Adrenal gland (tissue), 5 donors: ENCODE data around the gene HEY2.

Source experiments
- CTCF ChIP-seq, 6 experiments: fragments of 450-650 bp in 4 of 6; fragments of 200-600 bp in 2 of 6; sonication (generic) in 1 of 6; IDR thresholded peaks; 1 replicate in 5 of 6; 2 replicates in 1 of 6; pipeline versions ENCODE4 v1.5.1 to v1.8.0; 2016 to 2021; ENCODE audit warnings: antibody characterized with exemption in 6 of 6, mild to moderate bottlenecking in 2 of 6, moderate library complexity in 1 of 6
- POLR2A ChIP-seq, 2 donors: fragments of 450-650 bp; IDR thresholded peaks; one replicate each; pipeline ENCODE4 v1.6.1; 2017; ENCODE audit warnings: antibody characterized with exemption in 2 of 2, mild to moderate bottlenecking in 2 of 2, moderate library complexity in 1 of 2
- donor health status: DM: no; HTN: no; CAD: no.

DNA sequence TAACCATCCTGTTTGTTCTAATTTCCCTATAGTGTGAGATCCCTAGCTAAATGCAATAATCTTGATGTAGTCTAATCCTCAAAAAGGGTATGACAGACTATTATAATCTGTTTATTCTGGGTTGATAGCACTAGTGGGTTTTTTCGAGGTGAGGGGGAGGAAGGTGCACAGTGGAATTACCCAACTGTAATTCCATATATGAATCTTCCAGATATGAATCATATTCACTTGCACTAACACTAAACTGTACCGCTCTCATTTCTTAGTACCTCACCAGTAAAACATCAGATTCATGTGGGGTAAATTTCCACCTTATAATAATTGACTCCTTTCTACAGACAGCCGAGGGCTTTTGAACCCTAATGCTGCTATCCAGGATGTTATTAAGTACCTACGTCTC lies 57.9 kb downstream of the HEY2 start:
- TF ChIP-seq POLR2A (IDR thresholded peaks at IDR 0.05) = no peak
- no peak for TF ChIP-seq CTCF (IDR thresholded peaks at IDR 0.05)
